CMK (cell line): ENCODE measurements around the gene PODXL.
"Not testable (repeated sequence)": the region's sequence is repeated elsewhere in the genome, so short reads cannot be mapped to it uniquely, and the experiment has no call there.

ENCODE experiments used
- DNase-seq: peaks from one replicate; pipeline ENCODE4 v3.0.0-alpha.2; 2010; ENCODE audit warnings: low read depth

Gene PODXL

GRCh38 chr7:131489881-131490280 lies 66.5 kb downstream of the PODXL start:
- no peak for DNase-seq

- DNase-seq, result no peak
Measured at GRCh38 chr7:131489196-131489595, 67.2 kb downstream of the PODXL start.

- no peak for DNase-seq
Measured at GRCh38 chr7:131488361-131488760, 68.1 kb downstream of the PODXL start.

GRCh38 chr7:131487217-131487616 lies 69.2 kb downstream of the PODXL start:
- DNase-seq, result no peak

- no peak for DNase-seq
Measured at GRCh38 chr7:131486346-131486745, 70.1 kb downstream of the PODXL start.

- no peak for DNase-seq
Measured at GRCh38 chr7:131483586-131483985, 72.8 kb downstream of the PODXL start.

GRCh38 chr7:131482800-131483199 lies 73.6 kb downstream of the PODXL start:
- no peak for DNase-seq

GRCh38 chr7:131480384-131481315 lies 75.8 kb downstream of the PODXL start:
- no peak for DNase-seq

- no peak for DNase-seq
Measured at GRCh38 chr7:131476740-131477139, 79.7 kb downstream of the PODXL start.

GRCh38 chr7:131471250-131472004 lies 85.0 kb downstream of the PODXL start:
- no peak for DNase-seq

- DNase-seq, result no peak
Measured at GRCh38 chr7:131467788-131468187, 88.6 kb downstream of the PODXL start.

GRCh38 chr7:131466735-131467365 lies 89.6 kb downstream of the PODXL start:
- DNase-seq, result no peak

GRCh38 chr7:131462715-131463114 lies 93.7 kb downstream of the PODXL start:
- not testable (repeated sequence) for DNase-seq

- DNase-seq, result no peak
Measured at GRCh38 chr7:131462059-131462458, 94.4 kb downstream of the PODXL start.

GRCh38 chr7:131459256-131459655 lies 97.2 kb downstream of the PODXL start:
- no peak for DNase-seq

- DNase-seq, result no peak
Measured at GRCh38 chr7:131456338-131456737, 100.1 kb downstream of the PODXL start.

- no peak for DNase-seq
Measured at GRCh38 chr7:131455546-131455945, 100.9 kb downstream of the PODXL start.

GRCh38 chr7:131455001-131455400 lies 101.4 kb downstream of the PODXL start:
- no peak for DNase-seq

- DNase-seq, result no peak
Measured at GRCh38 chr7:131454498-131454897, 101.9 kb downstream of the PODXL start.
